Keratinocyte (primary cell): ENCODE results near the gene AGPAT2. TPM values are rescaled to one million over a fixed set of nuclear protein-coding genes. Genes with fewer than 3 reads are reported as not detected.

Source experiments
- DNase-seq: peaks from one replicate; pipeline ENCODE4 v3.0.0-alpha.2; 2011; ENCODE audit warnings: low read depth, missing footprints, low spot score
- FAIRE-seq: peaks from 2 replicates; lab custom pipeline; 2011; peaks lifted over from hg19 to GRCh38; lab: Jason Lieb, UNC
- H2AFZ ChIP-seq: 2 replicates; pipeline ENCODE4 v1.6.0; 2012; ENCODE audit warnings: low read length, control low read depth, inconsistent platforms; ENCODE audit not compliant: control insufficient read depth
- H3K27ac ChIP-seq: 2 replicates; pipeline ENCODE4 v1.5.1; 2011; ENCODE audit warnings: low read length; ENCODE audit not compliant: control insufficient read depth, insufficient read depth
- H3K27me3 ChIP-seq: 3 replicates; pipeline ENCODE4 v1.6.0; 2011; ENCODE audit warnings: low read length; ENCODE audit not compliant: control insufficient read depth, insufficient read depth; ENCODE audit errors: extremely low read depth
- H3K36me3 ChIP-seq, 2 experiments: 2 replicates in 1 of 2; 3 replicates in 1 of 2; pipeline ENCODE4 v1.5.1; 2011; ENCODE audit warnings: low read length in 2 of 2, mild to moderate bottlenecking in 1 of 2; ENCODE audit not compliant: control insufficient read depth in 2 of 2, insufficient read depth in 2 of 2; ENCODE audit errors: extremely low read depth in 1 of 2
- H3K4me1 ChIP-seq: 3 replicates; pipeline ENCODE4 v1.5.1; 2011; ENCODE audit warnings: low read length; ENCODE audit not compliant: control insufficient read depth, insufficient read depth; ENCODE audit errors: extremely low read depth
- H3K4me2 ChIP-seq: 3 replicates; pipeline ENCODE4 v1.6.0; 2011; ENCODE audit warnings: low read depth, low read length; ENCODE audit not compliant: control insufficient read depth, insufficient read depth; ENCODE audit errors: extremely low read depth
- H3K4me3 ChIP-seq, 3 experiments: fragments of 200-600 bp in 1 of 3; sonication (generic) in 1 of 3; 2 replicates in 2 of 3; 3 replicates in 1 of 3; pipeline ENCODE4 v1.5.1; 2011 to 2016; ENCODE audit warnings: low read length in 3 of 3, mild to moderate bottlenecking in 3 of 3, control low read depth in 2 of 3, inconsistent platforms in 1 of 3, low read depth in 1 of 3, mixed read lengths in 1 of 3, mixed run types in 1 of 3, moderate library complexity in 1 of 3; ENCODE audit not compliant: control insufficient read depth in 2 of 3, insufficient read depth in 2 of 3; ENCODE audit errors: extremely low read depth in 1 of 3
- H3K79me2 ChIP-seq: 2 replicates; pipeline ENCODE4 v1.6.0; 2012; ENCODE audit warnings: low read length; ENCODE audit not compliant: control insufficient read depth, insufficient read depth
- H3K9ac ChIP-seq: 3 replicates; pipeline ENCODE4 v1.6.0; 2011; ENCODE audit warnings: low read length; ENCODE audit not compliant: control insufficient read depth, insufficient read depth; ENCODE audit errors: extremely low read depth
- H3K9me1 ChIP-seq: 3 replicates; pipeline ENCODE4 v1.6.0; 2011; ENCODE audit warnings: low read length; ENCODE audit not compliant: control insufficient read depth, insufficient read depth; ENCODE audit errors: extremely low read depth
- H3K9me3 ChIP-seq: 2 replicates; pipeline ENCODE4 v1.5.1; 2012; ENCODE audit warnings: low read depth, low read length; ENCODE audit not compliant: control insufficient read depth
- H4K20me1 ChIP-seq: 3 replicates; pipeline ENCODE4 v1.6.0; 2011; ENCODE audit warnings: low read length; ENCODE audit not compliant: control insufficient read depth, insufficient read depth; ENCODE audit errors: extremely low read depth
- CTCF ChIP-seq, 3 experiments: IDR thresholded peaks in 1 of 3; conservative IDR thresholded peaks in 1 of 3; optimal IDR thresholded peaks in 1 of 3; 2 replicates in 2 of 3; 3 replicates in 1 of 3; pipeline versions ENCODE3 to v1.5.1; 2011; ENCODE audit warnings: low read length in 3 of 3, mild to moderate bottlenecking in 3 of 3, moderate library complexity in 2 of 3, control low read depth in 1 of 3, inconsistent platforms in 1 of 3; ENCODE audit not compliant: insufficient read depth in 2 of 3; ENCODE audit errors: extremely low read depth in 1 of 3
- EZH2 ChIP-seq: IDR thresholded peaks from one replicate; pipeline ENCODE4 v1.6.1; 2012; ENCODE audit warnings: inconsistent platforms, mild to moderate bottlenecking, low read length, moderate library complexity
- dilution Hi-C: fragments of 300-500 bp; cut with MboI; formaldehyde crosslinking; loops from one replicate; pipeline ENCODE4 v1.7.0; 2020; ENCODE audit warnings: low sequenced_read_pairs; ENCODE audit not compliant: extremely low pct_ligation_motif_present
- polyA plus RNA-seq, 5 experiments: library from polyadenylated mRNA; depleted of rRNA in 3 of 5; stranded (reverse) in 3 of 5; stranded (forward) in 1 of 5; unstranded in 1 of 5; fragments of >200 nt; gene quantifications; 1 replicate in 1 of 5; 2 replicates in 3 of 5; 3 replicates in 1 of 5; pipeline versions ENCODE4 v1.2.1 to v1.2.3, GENCODE V29; 2011 to 2012; ENCODE audit warnings: missing spikeins in 2 of 5, low read depth in 1 of 5, low replicate concordance in 1 of 5

AGPAT2 gene
- polyA plus RNA-seq, 1 donor (not counting 4 experiments of a cell fraction or from before 2014, with no cell fraction given) = 26.5 TPM

GRCh38 chr9:136630662-136630992 lies 56.6 kb downstream of the AGPAT2 start:
- H3K4me2 ChIP-seq = no peak overlapping the region
- no peak for FAIRE-seq
- dilution Hi-C loops = no loop called here

GRCh38 chr9:136629879-136630661 lies 57.2 kb downstream of the AGPAT2 start:
- TF ChIP-seq CTCF (optimal IDR thresholded peaks at IDR 0.05 in 1 of 3, IDR thresholded peaks at IDR 0.05 in 1 of 3, conservative IDR thresholded peaks at IDR 0.05 in 1 of 3; ENCODE audit: extremely low read depth in 1 of 3, insufficient read depth in 2 of 3, low read length in 3 of 3) (peak in 2 of 3 experiments; percentile 44 to 57), EZH2 (no peak)
- DNase-seq (no peak), FAIRE-seq (no peak)
- Histone ChIP-seq H3K36me3 (no peaks in the 10 kb centered on the region), H3K27ac (no peak overlapping the region), H3K9me3 (peaks cover 2% of the 10 kb centered on the region), H4K20me1 (no peaks in the 10 kb centered on the region), H3K27me3 (peaks cover 7% of the 10 kb centered on the region), H3K9me1 (no peaks in the 10 kb centered on the region), H3K9ac (no peak overlapping the region), H3K4me3 (no peak overlapping the region), H3K79me2 (no peaks in the 10 kb centered on the region), H3K4me2 (no peak overlapping the region), H2AFZ (no peak overlapping the region), H3K4me1 (peaks cover 18% of the 10 kb centered on the region)
- dilution Hi-C loops = no loop called here

More at GRCh38 chr9:136630662-136630992, 56.6 kb downstream of the AGPAT2 start:
- H3K27ac ChIP-seq = no peak overlapping the region
- peaks cover 2% of the 10 kb centered on the region for H3K9me3 ChIP-seq
- no peak overlapping the region for H3K9ac ChIP-seq
- H3K4me1 ChIP-seq = peaks cover 20% of the 10 kb centered on the region
- no peak overlapping the region for H3K4me3 ChIP-seq
- DNase-seq = no peak
- no peaks in the 10 kb centered on the region for H3K79me2 ChIP-seq
- no peaks in the 10 kb centered on the region for H3K9me1 ChIP-seq
- no peak for TF ChIP-seq EZH2
- no peaks in the 10 kb centered on the region for H4K20me1 ChIP-seq
- H3K27me3 ChIP-seq = peaks cover 7% of the 10 kb centered on the region
- H2AFZ ChIP-seq = no peak overlapping the region
- H3K36me3 ChIP-seq = no peaks in the 10 kb centered on the region
